ENCODE results near the gene F3.

The F3 gene

GRCh38 chr1:94550800-94551241 is 9.3 kb upstream of the F3 start:
- TF ChIP-seq, protein P1, sequence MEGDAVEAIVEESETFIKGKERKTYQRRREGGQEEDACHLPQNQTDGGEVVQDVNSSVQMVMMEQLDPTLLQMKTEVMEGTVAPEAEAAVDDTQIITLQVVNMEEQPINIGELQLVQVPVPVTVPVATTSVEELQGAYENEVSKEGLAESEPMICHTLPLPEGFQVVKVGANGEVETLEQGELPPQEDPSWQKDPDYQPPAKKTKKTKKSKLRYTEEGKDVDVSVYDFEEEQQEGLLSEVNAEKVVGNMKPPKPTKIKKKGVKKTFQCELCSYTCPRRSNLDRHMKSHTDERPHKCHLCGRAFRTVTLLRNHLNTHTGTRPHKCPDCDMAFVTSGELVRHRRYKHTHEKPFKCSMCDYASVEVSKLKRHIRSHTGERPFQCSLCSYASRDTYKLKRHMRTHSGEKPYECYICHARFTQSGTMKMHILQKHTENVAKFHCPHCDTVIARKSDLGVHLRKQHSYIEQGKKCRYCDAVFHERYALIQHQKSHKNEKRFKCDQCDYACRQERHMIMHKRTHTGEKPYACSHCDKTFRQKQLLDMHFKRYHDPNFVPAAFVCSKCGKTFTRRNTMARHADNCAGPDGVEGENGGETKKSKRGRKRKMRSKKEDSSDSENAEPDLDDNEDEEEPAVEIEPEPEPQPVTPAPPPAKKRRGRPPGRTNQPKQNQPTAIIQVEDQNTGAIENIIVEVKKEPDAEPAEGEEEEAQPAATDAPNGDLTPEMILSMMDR (IDR thresholded peaks at IDR 0.05; ENCODE audit: low read depth, low read length): no peak
- DNase-seq (ENCODE audit: extremely low read depth, low read depth): no peak

- no peak for DNase-seq (ENCODE audit: extremely low read depth, low read depth)
- TF ChIP-seq, protein P1 (IDR thresholded peaks at IDR 0.05; ENCODE audit: low read depth, low read length): no peak
Measured at GRCh38 chr1:94550396-94550795, 8.8 kb upstream of the F3 start.

DNA sequence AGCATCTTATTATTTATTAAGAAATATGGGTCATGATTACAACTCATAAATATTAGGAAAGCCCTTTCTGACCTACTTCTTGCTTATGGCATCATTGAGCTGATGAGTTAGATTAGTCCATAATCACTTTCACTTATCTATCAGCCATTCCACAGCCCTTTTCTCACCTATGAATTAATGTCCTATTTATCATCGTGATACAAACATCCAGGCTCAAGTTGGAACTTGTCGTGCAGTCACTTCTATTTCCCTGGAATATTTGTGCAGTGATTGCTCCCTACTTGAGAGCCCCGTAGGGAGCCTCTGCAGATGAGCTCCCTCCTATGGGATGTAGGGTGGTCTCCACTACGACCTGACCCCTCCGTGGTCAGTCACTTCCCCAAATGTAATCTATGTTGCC is 8.1 kb upstream of the F3 start:
- TF ChIP-seq, protein P1 (IDR thresholded peaks at IDR 0.05; ENCODE audit: low read depth, low read length): no peak

DNA sequence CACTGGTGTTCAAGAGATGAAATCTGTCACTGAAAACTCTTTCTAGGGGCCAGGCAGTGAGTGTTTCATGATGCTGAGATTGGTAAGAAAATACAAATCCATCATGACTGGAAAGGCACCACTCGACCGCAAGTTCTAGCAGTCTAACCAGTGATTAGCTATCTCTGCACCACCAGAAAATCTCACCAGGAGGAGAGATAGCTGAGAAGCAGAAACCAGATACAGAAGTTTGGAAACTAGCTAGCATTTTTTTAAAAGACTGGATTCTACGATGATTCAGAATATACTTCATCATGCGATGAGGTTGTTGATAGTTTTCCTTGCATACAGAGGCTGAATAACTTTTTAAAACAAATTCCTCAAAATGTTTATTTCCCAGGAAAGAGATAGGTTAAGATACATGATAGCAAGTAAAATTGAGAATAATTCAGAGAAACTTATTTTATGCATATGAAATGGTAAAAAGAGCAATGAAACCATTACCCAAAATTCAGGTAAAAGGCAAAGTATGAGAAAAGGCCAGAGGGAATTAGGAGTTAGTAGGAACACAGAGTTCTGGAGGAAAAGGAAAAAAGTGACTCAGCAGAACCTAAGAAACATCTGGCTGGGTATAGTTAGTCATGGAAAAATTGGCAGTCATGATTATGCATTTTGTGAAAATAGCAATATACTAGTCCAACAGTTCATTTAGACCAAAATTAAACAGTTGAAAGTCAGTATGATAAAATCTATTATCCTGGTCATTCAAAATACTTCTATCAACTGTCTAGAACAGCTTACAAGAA is 3.3 kb upstream of the F3 start:
- peak; percentile 56 for DNase-seq (ENCODE audit: extremely low read depth, low read depth)

More for the DNA sequence above, 8.1 kb upstream of the F3 start:
- no peak for DNase-seq (ENCODE audit: extremely low read depth, low read depth)

DNA sequence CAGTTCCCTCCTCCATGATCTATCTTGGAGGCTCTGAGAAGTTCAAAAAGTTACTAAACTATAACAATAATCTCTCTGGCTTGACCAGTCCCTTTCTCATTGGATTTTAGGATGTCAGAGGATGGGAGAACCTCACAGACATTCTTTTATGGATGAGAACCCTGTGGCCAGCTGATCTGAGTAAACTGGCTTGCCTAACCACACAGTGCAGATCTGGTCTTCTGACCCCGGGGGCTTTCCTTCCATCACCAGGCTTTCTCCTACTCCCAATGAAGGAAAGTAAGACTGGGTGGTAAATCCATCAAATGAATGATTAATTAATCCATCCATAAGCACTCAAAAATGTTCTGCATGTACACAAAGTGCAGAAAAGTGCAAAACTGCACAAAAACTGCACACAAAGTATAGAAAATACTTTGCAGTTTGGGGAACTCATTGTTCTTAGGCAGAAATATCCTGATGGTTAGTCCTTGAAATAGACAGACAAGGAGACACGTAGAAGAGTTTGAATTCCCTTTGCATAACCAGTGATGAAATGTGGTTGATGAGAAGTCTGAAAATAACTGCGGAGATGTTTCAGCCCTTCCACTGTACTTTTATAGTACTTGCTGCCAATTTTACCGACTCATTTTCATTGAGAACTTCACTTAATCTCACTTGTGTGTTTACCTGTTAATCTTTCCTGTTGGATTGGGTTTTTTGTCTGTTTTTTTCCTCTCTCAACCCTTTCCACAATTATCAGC is 2.5 kb upstream of the F3 start:
- DNase-seq (ENCODE audit: extremely low read depth, low read depth): no peak

More for the DNA sequence above, 3.3 kb upstream of the F3 start:
- TF ChIP-seq, protein P1 (IDR thresholded peaks at IDR 0.05; ENCODE audit: low read depth, low read length): peak; percentile 34

GRCh38 chr1:94543001-94543400 is 1.4 kb upstream of the F3 start:
- no peak for DNase-seq (ENCODE audit: extremely low read depth, low read depth)
- TF ChIP-seq, protein P1 (IDR thresholded peaks at IDR 0.05; ENCODE audit: low read depth, low read length): no peak

More for the DNA sequence above, 2.5 kb upstream of the F3 start:
- TF ChIP-seq, protein P1 (IDR thresholded peaks at IDR 0.05; ENCODE audit: low read depth, low read length): no peak
